Lower lobe of right lung (tissue), 2 donors: ENCODE results near the gene PAGE2B. TPM values are rescaled to one million over a fixed set of nuclear protein-coding genes. Genes with fewer than 3 reads are reported as not detected.

Source experiments
- ATAC-seq, 2 donors: fragments of 200-7000 bp; cut with Tn5 transposase; one replicate each; pipeline ENCODE4 v1.9.1; 2020 to 2022; ENCODE audit warnings: mild to moderate bottlenecking in 2 of 2, moderate library complexity in 2 of 2
- DNase-seq: peaks from one replicate; pipeline ENCODE4 v3.0.0-alpha.2; 2020
- H3K27ac ChIP-seq: fragments of 200-600 bp; one replicate; pipeline ENCODE4 v1.8.0; 2022
- H3K27me3 ChIP-seq: fragments of 200-600 bp; one replicate; pipeline ENCODE4 v1.8.0; 2022; ENCODE audit warnings: low read depth
- H3K36me3 ChIP-seq: fragments of 200-600 bp; one replicate; pipeline ENCODE4 v1.8.0; 2022; ENCODE audit warnings: mild to moderate bottlenecking
- H3K4me1 ChIP-seq: fragments of 200-600 bp; one replicate; pipeline ENCODE4 v1.8.0; 2022
- H3K4me3 ChIP-seq: fragments of 200-600 bp; one replicate; pipeline ENCODE4 v1.8.0; 2022; ENCODE audit warnings: mild to moderate bottlenecking
- H3K9me3 ChIP-seq: fragments of 200-600 bp; one replicate; pipeline ENCODE4 v1.8.0; 2022
- intact Hi-C: fragments of 100-400 bp; cut with DNase I; formaldehyde crosslinking; loops from one replicate; pipeline ENCODE4 v1.11.0; 2022
- long read RNA-seq: library from polyadenylated mRNA; unstranded; transcript quantifications from one replicate; pipeline ENCODE4 v2.0.0, GENCODE V29; 2021
- total RNA-seq: library from RNA; stranded (reverse); fragmentation: NEBNext Ultra II Directional; extraction: Animal tissue kit (Norgen Biotek cat#: 25700); gene quantifications from one replicate; pipeline ENCODE4 v1.2.1, GENCODE V29; 2021
- TF ChIP-seq, protein P1 (sequence below): fragments of 200-600 bp; IDR thresholded peaks from one replicate; pipeline ENCODE4 v1.8.0; 2022; ENCODE audit warnings: antibody characterized with exemption, mild to moderate bottlenecking
- donor health status: DM: no; HTN: yes; CAD: no; lungs with severe emphysema.

Gene PAGE2B, protein sequence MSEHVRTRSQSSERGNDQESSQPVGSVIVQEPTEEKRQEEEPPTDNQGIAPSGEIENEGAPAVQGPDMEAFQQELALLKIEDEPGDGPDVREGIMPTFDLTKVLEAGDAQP
- not detected for total RNA-seq
- long read RNA-seq = 0 reads

DNA sequence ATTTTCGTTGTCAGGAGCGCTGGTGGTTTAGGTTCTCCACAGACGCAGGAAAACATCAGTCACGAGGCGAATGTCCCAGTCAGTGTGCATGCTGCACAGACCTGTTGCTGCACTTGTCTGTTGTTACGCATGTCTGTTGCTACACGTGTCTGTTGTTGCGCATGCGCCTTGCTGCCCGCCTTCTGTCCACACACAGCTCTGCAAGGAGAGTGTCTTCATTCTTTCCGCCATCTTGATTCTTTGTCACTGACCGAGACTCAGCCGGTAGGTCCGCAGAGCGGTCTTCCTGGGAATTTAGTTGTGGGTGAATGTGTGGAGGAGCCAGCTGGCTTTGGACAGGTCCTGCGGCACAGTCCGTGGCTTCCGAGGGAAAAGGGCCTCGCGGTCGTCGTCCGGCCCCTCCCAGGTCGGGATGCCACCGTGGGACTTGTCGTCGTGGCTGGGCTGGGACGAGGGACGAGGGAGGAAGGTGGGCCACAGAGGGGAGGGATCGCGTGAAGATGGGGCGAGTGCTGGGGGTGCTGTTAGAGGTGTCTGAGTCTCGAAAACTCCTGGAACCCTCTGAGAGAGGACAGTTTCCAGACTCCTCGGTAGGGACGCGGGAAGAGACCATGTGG is at the start of gene PAGE2B:
PAGE2B (plus strand) TSS at position 180 of the 617 bp plus-strand sequence. CDS start 1,012 bp downstream, outside the sequence.
- Histone ChIP-seq H3K27me3 (no peaks in the 10 kb centered on the region), H3K4me3 (no peak within 1 kb of the TSS), H3K4me1 (no peaks in the 10 kb centered on the region), H3K27ac (no peak within 1 kb of the TSS), H3K36me3 (no peaks in the 10 kb centered on the region), H3K9me3 (no peaks in the 10 kb centered on the region)
- ATAC-seq = no peak
- DNase-seq = no peak
- TF ChIP-seq, protein P1, sequence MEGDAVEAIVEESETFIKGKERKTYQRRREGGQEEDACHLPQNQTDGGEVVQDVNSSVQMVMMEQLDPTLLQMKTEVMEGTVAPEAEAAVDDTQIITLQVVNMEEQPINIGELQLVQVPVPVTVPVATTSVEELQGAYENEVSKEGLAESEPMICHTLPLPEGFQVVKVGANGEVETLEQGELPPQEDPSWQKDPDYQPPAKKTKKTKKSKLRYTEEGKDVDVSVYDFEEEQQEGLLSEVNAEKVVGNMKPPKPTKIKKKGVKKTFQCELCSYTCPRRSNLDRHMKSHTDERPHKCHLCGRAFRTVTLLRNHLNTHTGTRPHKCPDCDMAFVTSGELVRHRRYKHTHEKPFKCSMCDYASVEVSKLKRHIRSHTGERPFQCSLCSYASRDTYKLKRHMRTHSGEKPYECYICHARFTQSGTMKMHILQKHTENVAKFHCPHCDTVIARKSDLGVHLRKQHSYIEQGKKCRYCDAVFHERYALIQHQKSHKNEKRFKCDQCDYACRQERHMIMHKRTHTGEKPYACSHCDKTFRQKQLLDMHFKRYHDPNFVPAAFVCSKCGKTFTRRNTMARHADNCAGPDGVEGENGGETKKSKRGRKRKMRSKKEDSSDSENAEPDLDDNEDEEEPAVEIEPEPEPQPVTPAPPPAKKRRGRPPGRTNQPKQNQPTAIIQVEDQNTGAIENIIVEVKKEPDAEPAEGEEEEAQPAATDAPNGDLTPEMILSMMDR = no peak
- intact Hi-C loops = no loop called here

DNA sequence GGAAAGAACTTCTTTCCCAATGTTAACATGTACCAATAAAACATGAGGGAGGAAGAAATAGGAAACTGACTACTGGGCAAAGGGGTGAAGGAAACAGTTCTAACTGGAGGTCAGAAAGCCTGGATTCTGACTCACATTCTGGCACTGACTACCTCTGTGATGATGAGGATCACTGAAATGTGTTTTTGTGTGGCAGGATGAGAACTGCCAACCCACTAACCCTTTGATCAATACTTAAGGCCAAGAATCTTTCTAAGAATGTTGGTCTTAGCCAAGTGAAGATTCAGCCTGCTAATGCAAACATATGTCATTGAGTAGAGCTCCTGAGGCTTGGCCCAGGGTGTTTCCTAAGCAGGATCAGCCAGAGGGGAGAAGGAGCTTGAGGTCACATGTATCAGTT is 48.7 kb upstream of the PAGE2B start:
- H3K9me3 ChIP-seq = no peaks in the 10 kb centered on the region
- intact Hi-C loops = no loop called here
- no peak overlapping the region for H3K27ac ChIP-seq
- H3K4me1 ChIP-seq = no peaks in the 10 kb centered on the region
- ATAC-seq = no peak
- no peaks in the 10 kb centered on the region for H3K36me3 ChIP-seq
- no peaks in the 10 kb centered on the region for H3K27me3 ChIP-seq
- no peak overlapping the region for H3K4me3 ChIP-seq
- TF ChIP-seq, protein P1 = no peak
- DNase-seq = no peak

DNA sequence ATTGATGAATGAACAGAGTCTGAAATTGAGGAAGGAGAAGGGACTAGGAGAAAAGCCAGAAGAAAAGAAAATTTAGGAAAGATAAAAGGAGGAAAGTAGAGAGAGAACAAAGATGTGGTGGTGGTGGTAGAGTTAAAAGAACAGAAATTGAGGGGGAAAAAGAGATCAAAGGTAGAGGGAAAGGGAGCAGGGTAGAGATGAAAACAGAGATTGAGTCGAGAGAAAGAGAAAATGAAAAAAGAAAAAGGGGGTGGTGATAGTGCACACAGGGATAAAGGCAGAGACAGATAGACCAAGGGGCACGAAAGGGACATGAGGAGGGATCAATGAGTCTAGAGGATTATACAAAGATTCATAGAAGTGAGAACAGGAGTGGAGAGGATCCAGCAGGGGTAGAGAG is 48.0 kb upstream of the PAGE2B start:
- Histone ChIP-seq H3K4me3 (no peak overlapping the region), H3K27ac (no peak overlapping the region), H3K36me3 (no peaks in the 10 kb centered on the region), H3K4me1 (no peaks in the 10 kb centered on the region), H3K9me3 (no peaks in the 10 kb centered on the region), H3K27me3 (no peaks in the 10 kb centered on the region)
- TF ChIP-seq, protein P1 = no peak
- DNase-seq = no peak
- no peak for ATAC-seq
- intact Hi-C loops = no loop called here

DNA sequence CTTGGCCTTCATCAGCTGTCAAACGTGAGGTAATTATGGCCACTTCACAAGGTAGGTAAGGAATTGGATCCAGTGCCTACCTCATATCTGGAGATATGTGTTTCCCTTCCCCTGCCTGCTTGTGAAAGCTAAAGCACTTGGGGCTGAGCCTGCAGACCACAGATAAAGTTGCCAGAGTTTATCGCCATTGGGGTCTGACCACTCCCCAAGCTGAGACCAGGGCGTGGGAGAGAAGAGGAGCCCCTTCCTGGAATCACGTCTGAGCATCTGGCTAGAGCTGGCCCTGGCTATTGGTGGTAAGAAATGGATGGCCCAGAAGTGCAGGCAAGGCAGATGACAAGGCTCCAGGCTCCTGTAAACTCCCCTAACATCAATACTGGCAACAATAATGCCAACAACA is 46.8 kb upstream of the PAGE2B start:
- Histone ChIP-seq H3K4me1 (no peaks in the 10 kb centered on the region), H3K27ac (no peak overlapping the region), H3K36me3 (no peaks in the 10 kb centered on the region), H3K27me3 (no peaks in the 10 kb centered on the region), H3K9me3 (no peaks in the 10 kb centered on the region), H3K4me3 (no peak overlapping the region)
- no peak for ATAC-seq
- DNase-seq = no peak
- intact Hi-C loops = no loop called here
- TF ChIP-seq, protein P1 = no peak

DNA sequence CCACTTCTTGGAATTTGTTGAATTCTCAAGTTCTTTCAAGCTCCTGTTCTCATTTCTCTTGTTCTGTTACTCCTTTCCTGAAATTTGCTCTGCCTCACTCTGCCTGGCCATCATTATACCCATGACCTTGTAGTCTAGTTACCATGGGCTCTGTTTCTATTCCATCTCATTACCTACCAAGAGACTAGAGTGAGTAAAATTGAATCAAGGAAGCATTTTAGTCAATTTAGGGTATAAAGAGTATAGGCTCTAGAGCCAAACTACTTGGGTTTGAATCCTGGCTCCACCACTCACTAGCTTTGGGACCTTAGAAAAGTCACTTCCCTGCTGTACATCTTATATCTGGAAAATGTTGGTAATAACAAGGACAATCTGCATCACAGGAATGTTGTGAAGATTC is 46.2 kb upstream of the PAGE2B start:
- Histone ChIP-seq H3K27ac (no peak overlapping the region), H3K9me3 (no peaks in the 10 kb centered on the region), H3K4me3 (no peak overlapping the region), H3K4me1 (no peaks in the 10 kb centered on the region), H3K27me3 (no peaks in the 10 kb centered on the region), H3K36me3 (no peaks in the 10 kb centered on the region)
- no peak for DNase-seq
- intact Hi-C loops = no loop called here
- TF ChIP-seq, protein P1 = no peak
- ATAC-seq = no peak
